Kidney (tissue), 14 donors: ENCODE measurements around the gene RIMS1. TPM values are rescaled to one million over a fixed set of nuclear protein-coding genes. Genes with fewer than 3 reads are reported as not detected.

Source experiments
- DNase-seq, 5 donors: peaks; one replicate each; pipeline ENCODE4 v3.0.0-alpha.2; 2013 to 2020
- FAIRE-seq: peaks from 2 replicates; lab custom pipeline; 2012; peaks lifted over from hg19 to GRCh38; lab: Jason Lieb, UNC
- H3K27ac ChIP-seq, 2 donors: one replicate each; pipeline ENCODE4 v1.7.0; 2013; ENCODE audit warnings: low read depth in 2 of 2, low read length in 2 of 2, inconsistent platforms in 1 of 2
- H3K27me3 ChIP-seq: one replicate; pipeline ENCODE4 v1.7.1; 2013; ENCODE audit warnings: low read length, inconsistent platforms; ENCODE audit not compliant: control insufficient read depth, insufficient read depth
- H3K36me3 ChIP-seq, 3 donors: one replicate each; pipeline versions ENCODE4 v1.7.0 to v1.7.1; 2013; ENCODE audit warnings: low read length in 3 of 3, control low read depth in 1 of 3, inconsistent platforms in 1 of 3; ENCODE audit not compliant: insufficient read depth in 3 of 3, control insufficient read depth in 2 of 3
- H3K4me1 ChIP-seq, 3 donors: one replicate each; pipeline versions ENCODE4 v1.7.0 to v1.7.1; 2013; ENCODE audit warnings: low read length in 3 of 3, inconsistent platforms in 1 of 3, low read depth in 1 of 3; ENCODE audit not compliant: control insufficient read depth in 2 of 3, insufficient read depth in 2 of 3
- H3K4me3 ChIP-seq, 3 donors: one replicate each; pipeline versions ENCODE4 v1.7.0 to v1.8.1; 2013; ENCODE audit warnings: low read length in 3 of 3, control low read depth in 1 of 3, inconsistent platforms in 1 of 3
- H3K9ac ChIP-seq, 3 donors: one replicate each; pipeline versions ENCODE4 v1.7.0 to v1.7.1; 2013; ENCODE audit warnings: low read length in 3 of 3, control low read depth in 1 of 3, inconsistent platforms in 1 of 3
- H3K9me3 ChIP-seq, 3 donors: one replicate each; pipeline versions ENCODE4 v1.7.0 to v1.7.1; 2013; ENCODE audit warnings: low read length in 3 of 3, control low read depth in 1 of 3, inconsistent platforms in 1 of 3; ENCODE audit not compliant: control insufficient read depth in 2 of 3, insufficient read depth in 1 of 3
- intact Hi-C: fragments of 100-400 bp; cut with DNase I; formaldehyde crosslinking; loops from one replicate; pipeline ENCODE4 v1.11.1; 2022
- polyA plus RNA-seq: library from polyadenylated mRNA; stranded (reverse); fragments of 350-450 nt; fragmentation: Illumina TruSeq; extraction: RNeasy Lipid Tissue Mini Kit (QIAGEN cat#74804); gene quantifications from one replicate; pipeline ENCODE4 v1.2.3, GENCODE V29; 2014; ENCODE audit warnings: low read depth, low replicate concordance; ENCODE audit not compliant: insufficient read depth
- total RNA-seq: library from RNA; stranded (reverse); fragmentation: NEBNext Ultra II Directional; extraction: Animal tissue kit (Norgen Biotek cat#: 25700); gene quantifications from one replicate; pipeline ENCODE4 v1.2.1, GENCODE V29; 2021
- TF ChIP-seq, protein P1 (sequence below): IDR thresholded peaks from 3 replicates; pipeline ENCODE4 v1.5.1; 2012; ENCODE audit warnings: mild to moderate bottlenecking, moderate library complexity, borderline replicate concordance; ENCODE audit not compliant: insufficient read depth; ENCODE audit errors: extremely low read depth
- donor health status: control.
- donor health status: control.
- donor health status: control.
- donor health status: control.
- donor health status: control.
- donor health status: DM: yes; HTN: yes; CAD: no.
- donor health status: Normal renal cell carcinoma (clear cell type).

RIMS1 gene
- total and polyA plus RNA-seq, 2 donors from 2014 or later, result 4.5 TPM; not detected in 1

DNA sequence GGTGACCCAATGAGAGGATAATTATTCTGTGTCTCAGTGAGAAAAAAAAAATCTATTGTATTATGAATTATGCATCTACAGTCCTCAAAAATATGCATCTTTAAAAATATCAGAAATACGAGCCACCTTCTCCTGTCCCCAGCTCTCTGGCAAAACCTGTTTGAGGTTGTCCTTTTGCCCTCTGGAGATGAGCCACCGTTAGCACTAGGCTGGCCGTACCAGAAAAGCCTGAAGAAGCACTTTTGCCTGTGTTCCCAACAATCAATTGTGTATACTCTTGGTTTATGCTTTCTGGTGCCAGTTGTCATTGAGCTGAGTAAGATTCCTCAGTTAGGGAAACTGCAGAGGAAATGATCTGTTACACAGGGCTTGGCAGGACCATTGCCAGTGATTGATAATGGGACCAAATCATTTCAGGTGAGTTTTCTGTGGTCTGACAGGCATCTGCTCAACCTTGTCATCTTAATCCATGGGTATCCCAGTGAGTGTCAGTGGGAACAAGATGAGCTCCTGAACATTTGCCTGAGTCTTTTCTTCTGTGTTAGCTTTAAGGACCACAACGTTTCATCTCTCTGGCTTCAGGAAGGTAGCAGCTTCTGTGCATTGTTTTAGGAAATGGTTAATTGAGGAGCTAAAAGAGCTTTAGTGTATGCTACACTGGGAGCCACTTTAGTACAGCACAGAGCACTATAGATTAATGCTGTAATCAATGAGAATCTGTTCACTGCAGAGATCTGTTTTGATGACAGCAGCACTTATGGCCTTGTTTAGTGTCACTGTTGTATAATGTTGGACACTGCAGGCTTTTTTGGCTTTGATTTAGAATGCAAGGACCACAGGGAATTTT, 330.1 kb downstream of the RIMS1 start:
- H3K27me3 ChIP-seq, result no peaks in the 10 kb centered on the region
- H3K4me1 ChIP-seq, result no peaks in the 10 kb centered on the region
- H3K36me3 ChIP-seq, result no peaks in the 10 kb centered on the region
- TF ChIP-seq, protein P1, sequence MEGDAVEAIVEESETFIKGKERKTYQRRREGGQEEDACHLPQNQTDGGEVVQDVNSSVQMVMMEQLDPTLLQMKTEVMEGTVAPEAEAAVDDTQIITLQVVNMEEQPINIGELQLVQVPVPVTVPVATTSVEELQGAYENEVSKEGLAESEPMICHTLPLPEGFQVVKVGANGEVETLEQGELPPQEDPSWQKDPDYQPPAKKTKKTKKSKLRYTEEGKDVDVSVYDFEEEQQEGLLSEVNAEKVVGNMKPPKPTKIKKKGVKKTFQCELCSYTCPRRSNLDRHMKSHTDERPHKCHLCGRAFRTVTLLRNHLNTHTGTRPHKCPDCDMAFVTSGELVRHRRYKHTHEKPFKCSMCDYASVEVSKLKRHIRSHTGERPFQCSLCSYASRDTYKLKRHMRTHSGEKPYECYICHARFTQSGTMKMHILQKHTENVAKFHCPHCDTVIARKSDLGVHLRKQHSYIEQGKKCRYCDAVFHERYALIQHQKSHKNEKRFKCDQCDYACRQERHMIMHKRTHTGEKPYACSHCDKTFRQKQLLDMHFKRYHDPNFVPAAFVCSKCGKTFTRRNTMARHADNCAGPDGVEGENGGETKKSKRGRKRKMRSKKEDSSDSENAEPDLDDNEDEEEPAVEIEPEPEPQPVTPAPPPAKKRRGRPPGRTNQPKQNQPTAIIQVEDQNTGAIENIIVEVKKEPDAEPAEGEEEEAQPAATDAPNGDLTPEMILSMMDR, result no peak
- no peak overlapping the region for H3K4me3 ChIP-seq
- no peak overlapping the region for H3K27ac ChIP-seq
- FAIRE-seq (no peak), DNase-seq (no peak)
- H3K9me3 ChIP-seq, result no peaks in the 10 kb centered on the region
- H3K9ac ChIP-seq, result no peak overlapping the region
- intact Hi-C loops, result no loop called here

DNA sequence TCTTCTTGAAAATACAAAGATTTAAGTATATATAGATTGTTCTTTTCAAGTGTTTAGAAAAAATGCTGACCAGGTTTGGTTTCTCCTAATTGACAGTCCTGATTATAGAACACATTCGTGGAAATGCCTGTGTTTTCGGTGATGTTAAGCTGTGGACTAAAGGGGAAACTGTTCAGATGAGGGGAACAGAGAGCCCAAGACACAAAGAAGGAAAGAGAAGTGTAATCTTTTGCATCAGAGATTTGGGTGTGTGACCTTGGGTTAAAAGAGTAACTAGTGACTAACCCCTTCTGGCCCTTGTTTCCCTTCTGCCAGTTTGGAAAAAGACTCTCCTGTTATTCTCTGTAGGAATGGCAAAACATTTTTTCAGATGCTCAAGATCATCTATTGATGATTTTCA, 331.3 kb downstream of the RIMS1 start:
- no peaks in the 10 kb centered on the region for H3K4me1 ChIP-seq
- no peaks in the 10 kb centered on the region for H3K9me3 ChIP-seq
- FAIRE-seq (no peak), DNase-seq (no peak)
- no peak overlapping the region for H3K9ac ChIP-seq
- intact Hi-C loops, result no loop called here
- TF ChIP-seq, protein P1, result no peak
- H3K27ac ChIP-seq, result no peak overlapping the region
- H3K36me3 ChIP-seq, result no peaks in the 10 kb centered on the region
- H3K27me3 ChIP-seq, result no peaks in the 10 kb centered on the region
- no peak overlapping the region for H3K4me3 ChIP-seq

DNA sequence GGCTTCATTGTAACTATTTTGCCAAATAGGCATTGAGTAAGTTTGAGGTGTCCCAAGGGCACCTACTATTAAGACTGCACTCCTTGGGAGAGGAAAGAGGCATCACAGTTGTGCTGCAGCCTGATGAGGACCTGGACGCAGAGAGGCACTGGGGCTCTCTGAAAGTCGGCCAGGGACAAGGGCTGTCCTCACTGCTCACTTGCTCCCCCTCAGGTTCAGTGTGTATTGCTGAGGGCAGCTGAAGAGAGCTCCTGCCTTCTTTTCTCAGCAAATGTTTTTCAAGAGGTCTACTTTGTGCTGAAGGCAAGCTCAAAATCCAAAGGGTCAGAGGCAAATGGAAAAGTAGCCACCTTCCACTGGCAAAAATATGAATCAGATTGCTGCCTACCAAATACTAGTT, 331.8 kb downstream of the RIMS1 start:
- Histone ChIP-seq H3K27me3 (no peaks in the 10 kb centered on the region), H3K9ac (no peak overlapping the region), H3K4me1 (no peaks in the 10 kb centered on the region), H3K27ac (no peak overlapping the region), H3K4me3 (no peak overlapping the region), H3K36me3 (no peaks in the 10 kb centered on the region), H3K9me3 (no peaks in the 10 kb centered on the region)
- FAIRE-seq (no peak), DNase-seq (peak; percentile 18 to 44 (median 31))
- TF ChIP-seq, protein P1, result no peak
- intact Hi-C loops, result no loop called here
